CD4-positive, alpha-beta T cell treated with Interleukin-4 for 4 hours (primary cell): ENCODE results near the gene ZNF70.

ENCODE experiments used
- DNase-seq: peaks from one replicate; pipeline ENCODE4 v3.0.0-alpha.2; 2020

Gene ZNF70

DNA sequence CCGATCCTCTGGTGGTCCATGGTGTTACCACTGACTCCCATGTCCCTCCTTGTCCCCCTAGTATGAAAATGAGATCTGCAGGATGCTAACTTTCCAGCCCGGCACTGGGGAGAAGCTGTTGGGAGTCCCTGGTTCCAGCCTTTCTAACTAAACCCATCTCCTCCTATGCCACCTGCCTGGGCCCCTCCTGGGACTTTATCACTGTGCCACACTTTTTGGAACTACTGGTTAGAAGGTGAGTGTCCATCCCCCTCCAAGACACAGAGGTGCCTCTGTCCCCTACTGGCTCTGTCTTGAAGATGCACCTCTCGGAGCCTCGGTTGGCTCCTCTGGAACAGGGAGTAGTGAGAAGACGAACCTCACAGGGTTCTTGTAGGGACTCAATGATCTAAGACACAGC, 60.2 kb downstream of the ZNF70 start, which contains the start of gene RGL4:
RGL4 (plus strand) TSS at position 301 of the 400 bp plus-strand sequence. CDS start 1,018 bp downstream, outside the sequence.
- no peak for DNase-seq

DNA sequence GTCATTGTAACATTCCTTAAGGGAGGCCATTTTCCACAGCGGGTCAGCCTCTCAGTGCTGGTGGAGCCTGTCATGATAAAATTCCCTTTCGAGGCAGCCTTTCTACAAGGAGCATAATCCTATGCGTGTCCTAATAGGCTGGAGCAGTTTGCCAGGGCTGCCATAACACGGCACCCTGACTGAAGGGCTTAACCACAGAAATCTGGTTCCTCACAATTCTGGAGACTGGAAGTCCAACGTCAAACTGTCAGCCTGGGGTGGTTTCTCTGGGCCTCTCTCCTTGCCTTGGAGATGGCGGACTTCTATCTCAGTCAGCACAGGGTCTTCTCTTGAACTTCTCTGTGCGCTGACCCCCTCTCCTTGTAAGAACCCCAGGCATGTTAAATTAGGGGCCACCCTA, 61.5 kb downstream of the ZNF70 start:
- DNase-seq: no peak
